GM18868 (cell line): ENCODE results near the gene CRYL1.

ENCODE experiments used
- ATAC-seq: cut with Tn5 transposase; IDR thresholded peaks from one replicate; pipeline ENCODE4 v1.9.1; 2021; ENCODE audit warnings: mild to moderate bottlenecking, moderate library complexity; ENCODE audit not compliant: unreplicated experiment

The CRYL1 gene

DNA sequence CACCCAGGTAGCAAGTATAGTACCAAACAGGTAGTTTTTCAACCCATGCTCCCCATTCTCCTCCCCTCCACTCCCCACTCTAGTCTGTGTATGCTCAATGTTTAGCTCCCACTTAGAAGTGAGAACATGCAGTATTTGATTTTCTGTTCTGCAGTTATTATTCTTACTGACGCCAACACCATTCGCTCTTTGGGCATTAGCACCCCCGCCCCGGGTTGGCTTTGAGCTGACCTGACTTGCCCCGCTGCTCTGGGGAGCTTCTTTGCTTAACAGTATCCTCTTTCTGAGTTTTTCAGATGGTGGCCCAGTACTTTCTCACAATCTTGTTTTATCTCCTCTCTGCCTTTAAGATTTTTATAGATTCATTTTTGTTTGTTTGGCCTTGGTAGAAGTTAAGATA, 138.7 kb downstream of the CRYL1 start:
- ATAC-seq: no peak

DNA sequence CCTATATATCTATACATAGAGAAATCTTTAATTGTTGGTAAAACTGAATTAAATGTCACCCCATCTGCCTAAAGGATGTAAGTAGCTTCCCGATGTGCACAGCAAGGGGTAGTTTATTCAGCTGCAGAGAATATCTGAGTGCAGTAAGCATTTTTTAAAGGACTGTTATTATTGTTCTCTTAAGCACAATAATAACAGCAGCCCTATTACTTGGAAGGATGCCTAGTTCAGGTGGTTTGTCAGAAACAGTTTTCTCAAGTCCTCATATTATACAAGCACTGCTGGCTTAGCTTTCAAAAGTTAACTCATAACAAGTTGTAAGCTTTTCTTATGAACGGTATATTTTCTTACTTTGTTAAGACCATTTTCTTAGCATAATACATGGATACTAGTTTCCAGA, 142.6 kb downstream of the CRYL1 start:
- no peak for ATAC-seq

DNA sequence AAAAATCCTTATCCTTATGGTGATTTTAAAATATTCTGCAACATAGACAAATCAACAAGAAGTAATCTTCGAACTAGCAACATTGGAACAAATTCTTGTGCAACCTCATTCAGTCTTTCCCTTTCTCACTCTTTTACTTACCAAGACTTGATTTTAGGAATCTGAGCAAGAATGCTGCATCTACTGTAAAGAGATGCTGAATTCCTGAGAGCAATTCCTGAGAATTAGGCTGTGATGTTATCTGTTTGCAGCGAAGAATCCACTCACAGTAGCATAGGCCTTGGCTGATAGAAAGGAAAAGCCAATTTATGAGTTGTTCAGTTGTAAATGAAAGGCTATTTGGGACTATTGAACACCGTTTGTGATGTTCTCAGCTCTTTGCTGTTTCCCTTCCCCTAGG, 144.3 kb downstream of the CRYL1 start:
- ATAC-seq: no peak

DNA sequence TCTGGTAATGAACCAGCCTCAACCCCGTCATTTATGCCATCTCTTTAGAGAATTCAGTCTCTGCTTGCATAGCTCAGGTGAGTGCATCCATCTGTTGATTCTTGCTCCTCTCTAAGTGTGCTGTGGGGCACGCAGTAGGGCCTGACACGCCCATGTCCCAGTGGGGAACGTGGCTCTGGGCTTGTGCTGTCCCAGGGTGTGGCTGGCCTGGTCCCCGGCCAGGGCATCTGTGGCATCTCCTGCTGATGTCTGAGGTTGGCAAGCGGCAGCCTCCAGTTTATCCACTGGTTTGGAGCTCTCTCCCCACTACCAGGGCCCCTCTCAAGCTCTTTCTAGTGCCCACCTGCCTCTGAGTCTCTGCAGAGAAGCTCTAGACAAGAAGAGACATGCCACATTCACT, 146.9 kb downstream of the CRYL1 start:
- no peak for ATAC-seq

DNA sequence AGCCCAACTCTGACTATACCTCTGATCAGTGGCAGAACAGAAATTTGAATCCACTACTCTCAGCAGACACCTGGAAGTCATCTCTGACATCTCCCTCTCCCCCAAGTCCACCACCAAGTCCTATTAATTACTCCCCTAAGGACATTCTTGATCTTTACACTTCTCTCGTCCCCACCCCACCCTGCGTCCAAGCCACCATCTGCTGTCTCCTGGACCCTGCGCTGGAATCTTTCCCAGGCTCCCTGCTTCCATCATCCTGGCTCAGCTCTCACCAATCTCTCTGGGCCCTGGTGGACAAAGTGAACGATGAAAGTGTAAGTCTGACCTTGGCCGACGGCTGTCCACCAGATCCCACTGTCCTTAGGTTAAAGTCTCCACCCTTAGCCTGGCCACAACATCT, 147.9 kb downstream of the CRYL1 start:
- ATAC-seq: no peak

DNA sequence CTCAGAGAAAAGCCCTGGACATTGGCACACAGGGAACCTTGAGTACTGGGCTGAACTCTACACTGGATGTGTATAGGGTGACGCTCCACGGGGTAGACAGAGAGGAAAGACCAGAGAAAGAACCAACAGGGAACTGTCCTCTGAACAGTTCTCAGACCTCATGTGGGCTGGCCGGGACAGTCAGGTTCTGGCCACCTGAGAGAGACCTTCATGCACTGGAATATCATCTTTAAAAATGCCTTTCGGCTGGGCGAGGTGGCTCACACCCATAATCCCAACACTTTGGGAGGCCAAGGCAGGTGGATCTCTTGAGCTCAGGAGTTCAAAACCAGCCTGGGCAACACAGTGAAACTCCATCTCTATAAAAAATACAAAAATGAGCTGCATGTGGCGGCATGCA, 149.8 kb downstream of the CRYL1 start:
- ATAC-seq: no peak

DNA sequence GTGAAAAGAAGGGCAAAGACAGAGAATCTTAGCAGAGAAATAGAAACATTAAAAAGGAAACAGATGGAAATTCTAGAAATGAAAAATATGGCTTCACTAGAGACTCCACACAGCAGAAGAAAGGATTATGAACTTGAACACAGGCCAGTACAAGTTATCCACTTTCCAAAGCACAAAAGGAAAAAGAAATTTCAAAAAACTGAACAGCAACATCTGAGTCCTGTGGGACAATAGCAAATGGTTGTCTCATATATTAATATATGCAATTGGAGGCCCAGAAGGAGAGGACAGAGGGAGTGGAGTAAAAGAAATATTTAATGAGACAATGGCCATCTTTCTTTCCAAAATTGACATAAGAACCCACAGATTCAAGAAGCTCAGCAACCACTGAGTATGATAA, 151.8 kb downstream of the CRYL1 start:
- ATAC-seq: no peak

DNA sequence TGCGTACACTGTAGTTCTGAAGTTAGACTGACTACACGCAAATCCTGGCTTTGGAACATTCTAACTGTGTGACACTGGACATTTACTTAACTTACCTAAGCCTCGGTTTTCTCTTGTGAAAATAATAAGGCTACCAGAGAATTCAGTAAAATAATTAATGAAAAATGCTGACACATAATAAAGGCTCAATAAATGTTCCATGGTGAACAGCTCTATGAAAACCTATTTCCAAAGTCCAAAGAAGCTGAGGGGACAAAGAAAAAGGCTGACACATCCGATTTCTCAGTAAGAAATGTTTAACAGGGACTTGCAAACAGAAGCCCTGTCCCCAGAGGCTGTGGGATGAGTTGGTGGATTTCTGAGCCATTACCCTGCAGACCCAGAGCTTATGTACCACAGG, 153.8 kb downstream of the CRYL1 start:
- no peak for ATAC-seq

DNA sequence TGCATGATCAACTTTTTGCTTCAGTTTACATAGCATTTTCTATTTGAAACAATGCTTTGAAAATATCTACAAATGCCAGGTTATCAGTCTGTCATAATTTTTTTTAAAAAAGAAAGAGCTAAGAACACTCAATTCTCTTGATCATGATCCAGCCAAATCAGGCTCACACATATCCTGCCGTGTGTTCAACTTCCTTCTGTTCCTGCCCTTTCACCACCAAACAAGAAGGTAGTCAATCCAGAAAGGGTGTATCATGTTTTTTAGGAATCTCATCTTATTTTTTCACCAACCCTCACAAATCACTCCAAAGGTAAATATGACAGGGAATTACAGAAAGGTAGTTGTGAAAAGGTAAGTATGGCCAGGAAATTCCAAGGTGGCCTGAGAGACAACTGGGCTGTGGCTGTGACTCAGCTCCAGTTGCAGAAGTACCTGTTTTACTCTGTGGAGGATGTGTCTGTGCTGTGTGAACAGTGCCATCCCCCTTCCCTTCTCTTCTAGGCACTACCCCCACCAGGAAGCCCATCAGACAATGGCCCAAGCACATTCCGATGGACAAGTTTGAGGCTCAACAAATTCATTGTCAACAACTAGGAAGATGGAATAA, 154.7 kb downstream of the CRYL1 start:
- ATAC-seq: peak; percentile 34

DNA sequence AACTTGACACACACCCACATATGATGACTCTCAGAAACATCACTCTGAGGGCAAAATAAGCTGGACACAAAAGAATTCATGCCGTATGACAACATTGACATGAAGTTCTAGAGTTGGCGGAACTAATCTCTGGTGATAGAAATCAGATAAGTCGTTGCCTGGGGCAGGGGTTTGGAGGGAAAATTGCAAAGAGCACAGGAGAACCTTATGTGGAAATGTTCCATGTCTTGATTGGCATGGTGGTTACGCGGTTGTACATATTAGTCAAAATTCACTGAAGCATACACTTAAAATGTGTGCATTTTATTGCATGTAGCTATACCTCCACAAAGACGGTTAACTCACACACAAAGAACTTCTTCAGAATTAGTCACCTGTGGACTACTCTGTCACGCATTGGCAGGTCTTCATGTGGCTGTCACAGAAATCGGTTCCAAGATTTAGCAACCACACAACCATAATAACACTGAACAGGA, 155.7 kb downstream of the CRYL1 start:
- peak; percentile 97 for ATAC-seq

DNA sequence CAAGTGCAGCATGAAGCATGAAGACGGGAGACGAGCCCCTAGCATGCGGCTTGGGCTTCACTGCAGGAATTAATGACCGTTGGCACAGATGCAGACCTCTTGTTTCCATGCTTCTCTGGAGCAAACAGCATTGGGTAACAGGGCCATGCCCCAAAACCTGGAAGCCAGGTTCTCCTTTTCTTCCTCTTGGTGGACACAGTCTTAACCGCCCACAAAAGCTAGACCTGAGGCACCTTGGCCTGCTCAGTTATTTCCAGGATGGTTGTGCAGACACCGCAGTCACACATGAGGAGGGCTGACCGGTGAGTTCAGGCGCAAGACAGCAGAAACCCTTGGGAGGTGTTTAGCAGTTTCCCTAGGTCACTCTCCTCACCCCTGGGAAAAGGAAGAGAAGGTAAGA, 159.6 kb downstream of the CRYL1 start:
- ATAC-seq: no peak

DNA sequence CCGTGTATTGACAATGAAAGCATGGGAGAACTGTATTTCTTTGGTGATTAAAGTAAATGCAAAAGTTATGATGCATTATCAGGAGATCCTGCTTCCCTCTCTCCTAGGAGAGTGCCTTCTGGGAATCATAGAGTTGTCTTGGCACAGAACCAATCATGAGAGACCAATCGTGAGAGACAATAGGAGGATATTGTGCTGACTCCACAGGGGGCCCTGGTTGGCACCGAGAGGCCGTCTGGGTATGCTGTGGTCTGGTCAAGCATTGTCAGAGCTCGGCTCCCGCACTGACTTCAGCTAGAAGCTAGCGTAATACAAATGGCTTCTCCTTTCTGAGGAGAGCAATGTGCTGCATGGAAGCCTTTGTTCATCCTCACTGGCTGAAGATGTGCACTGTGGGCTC, 162.1 kb downstream of the CRYL1 start:
- ATAC-seq: no peak

DNA sequence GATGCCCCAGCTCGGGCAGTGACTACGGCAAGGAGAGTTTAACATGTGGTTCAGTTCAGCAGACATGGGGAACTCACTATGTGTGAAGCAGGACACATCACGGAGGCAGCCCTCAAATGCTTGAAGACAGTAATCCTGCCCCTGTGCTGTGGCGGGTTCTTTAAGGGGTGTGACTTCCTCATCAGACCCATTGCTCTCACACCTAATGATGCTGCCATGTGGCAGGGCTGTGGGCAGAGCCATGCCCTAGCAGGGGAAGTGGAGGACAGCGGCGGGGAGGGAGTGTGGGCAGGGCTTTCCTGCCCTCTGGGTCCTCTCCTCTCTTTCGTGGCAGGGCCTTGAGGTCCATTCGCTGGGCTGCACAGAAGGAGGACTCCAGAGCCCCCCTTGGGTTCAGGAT, 162.5 kb downstream of the CRYL1 start:
- no peak for ATAC-seq

DNA sequence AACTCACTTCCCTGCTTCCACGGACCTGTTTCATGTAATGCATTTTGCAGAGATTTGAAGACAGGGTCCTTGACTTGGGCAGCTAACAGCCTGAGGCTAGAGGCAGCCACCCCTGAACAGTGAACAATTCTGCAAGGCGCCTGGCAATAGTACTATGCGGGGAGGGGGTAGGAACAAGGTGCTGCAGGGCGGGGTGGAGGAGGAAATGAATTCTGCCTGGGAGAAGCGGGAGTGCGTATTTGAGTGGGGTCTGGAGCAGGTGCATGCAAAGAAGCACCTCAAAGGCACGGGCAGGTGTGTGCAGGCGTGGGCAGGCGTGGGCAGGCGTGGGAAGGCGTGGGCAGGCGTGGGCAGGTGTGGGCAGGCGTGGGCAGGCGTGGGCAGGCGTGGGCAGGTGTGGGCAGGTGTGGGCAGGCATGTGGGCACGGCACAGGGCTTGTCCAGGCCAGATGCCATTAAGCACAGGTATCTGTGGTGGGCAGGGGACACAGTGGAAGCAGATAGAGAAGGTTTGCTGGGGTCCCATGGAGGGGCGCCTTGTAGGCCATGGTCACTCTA, 163.1 kb downstream of the CRYL1 start:
- ATAC-seq: no peak

DNA sequence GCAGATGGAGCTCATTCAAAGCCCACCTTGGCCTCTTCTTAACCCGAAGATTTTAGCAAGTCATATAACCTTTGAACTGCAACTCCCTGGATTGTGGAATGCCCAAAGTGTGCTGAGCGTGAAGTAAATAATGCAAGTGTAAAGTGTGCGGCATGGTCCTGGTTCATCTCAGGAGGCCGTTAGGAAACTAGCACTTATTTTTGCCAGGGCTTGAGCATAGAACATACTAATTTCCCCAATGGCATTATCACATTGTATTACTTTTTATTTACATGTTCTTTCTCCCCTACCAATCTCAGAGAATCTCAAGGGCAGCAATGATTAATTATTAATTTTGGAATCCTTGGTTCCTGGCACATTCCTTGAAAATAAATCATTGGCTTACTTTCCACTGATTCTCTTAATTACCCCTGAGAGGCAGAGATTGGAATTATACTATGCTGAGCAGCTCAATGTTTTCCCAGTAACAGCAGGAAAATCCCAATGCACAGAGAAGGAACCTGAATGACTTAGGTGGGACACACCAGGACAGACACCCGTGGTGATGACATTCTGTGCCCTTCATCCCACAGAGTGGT, 164.7 kb downstream of the CRYL1 start:
- no peak for ATAC-seq

DNA sequence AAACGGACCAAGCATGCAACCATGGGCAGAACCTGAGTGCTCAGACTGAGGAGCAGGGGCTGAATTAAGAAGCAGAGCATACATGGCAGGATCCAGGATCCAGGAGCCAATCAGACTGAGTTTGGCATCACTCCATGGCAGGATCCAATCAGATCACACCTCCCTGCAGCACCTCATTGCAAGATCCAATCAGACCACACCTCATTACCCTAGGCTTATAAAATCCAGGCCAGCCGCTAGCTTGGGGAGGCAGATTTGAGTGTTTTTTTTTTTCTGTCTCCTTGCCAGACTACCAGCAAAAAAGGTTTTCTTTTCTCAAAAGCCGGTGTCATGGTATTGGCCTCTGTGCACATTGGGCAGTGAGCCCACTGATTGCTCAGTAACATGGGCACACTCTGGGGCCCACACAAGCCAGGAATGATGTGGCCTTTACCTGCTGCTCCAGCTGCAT, 165.6 kb downstream of the CRYL1 start:
- no peak for ATAC-seq

DNA sequence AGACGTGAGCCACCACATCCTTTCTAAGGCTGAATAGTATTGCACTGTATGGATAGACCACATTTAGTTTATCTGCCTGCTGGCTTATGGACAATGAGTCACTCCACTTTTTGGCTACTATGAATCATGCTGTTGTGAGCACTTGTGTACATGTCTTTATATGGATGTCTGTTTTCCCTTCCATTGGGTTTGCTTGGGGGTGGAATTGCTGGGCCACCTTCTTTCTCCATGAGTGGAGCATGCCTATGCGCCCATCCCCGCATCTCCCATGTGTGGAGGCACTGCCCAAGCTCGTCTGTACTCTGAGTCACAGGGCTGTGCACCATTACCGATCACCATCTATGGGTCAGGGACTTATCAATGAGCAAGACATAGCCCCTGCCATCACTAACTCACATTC, 166.3 kb downstream of the CRYL1 start:
- no peak for ATAC-seq

DNA sequence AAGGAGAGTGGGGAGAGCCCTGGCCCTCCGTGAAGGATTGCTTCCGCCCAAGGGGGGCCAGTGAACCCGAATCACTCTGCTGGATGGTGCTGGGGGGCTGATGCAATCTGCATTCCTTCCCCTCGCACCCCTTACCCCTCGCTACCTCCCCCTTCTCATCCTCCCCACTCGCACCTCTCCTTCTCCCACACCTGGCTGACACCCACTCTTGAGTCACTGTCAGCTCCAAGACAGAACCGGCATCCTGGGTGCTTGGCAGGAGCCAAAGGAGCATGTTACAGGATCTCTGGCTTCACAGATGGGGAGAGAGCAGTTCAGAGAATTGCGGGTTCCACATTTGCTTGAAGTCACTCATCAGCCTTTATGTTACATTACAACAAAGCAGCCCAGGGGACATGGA, 167.6 kb downstream of the CRYL1 start:
- no peak for ATAC-seq

DNA sequence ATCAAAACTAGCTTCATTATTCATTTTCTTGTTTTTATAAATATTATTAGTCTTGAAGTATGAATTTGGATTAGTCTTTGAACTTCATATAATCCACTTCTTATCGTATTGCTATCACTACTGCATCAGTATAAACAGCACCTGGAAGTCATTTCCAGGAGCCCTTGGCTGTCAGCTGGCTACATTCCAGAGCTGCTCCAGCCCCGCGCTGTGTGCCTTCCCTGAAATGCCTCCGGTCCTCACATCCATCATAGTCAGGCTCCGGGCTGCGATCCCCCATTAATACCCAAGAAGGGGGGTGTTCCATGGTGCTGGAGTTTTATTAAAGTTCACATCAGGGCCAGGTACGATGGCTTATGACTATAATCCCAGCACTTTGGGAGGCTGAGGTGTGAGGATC, 169.2 kb downstream of the CRYL1 start:
- ATAC-seq: no peak

DNA sequence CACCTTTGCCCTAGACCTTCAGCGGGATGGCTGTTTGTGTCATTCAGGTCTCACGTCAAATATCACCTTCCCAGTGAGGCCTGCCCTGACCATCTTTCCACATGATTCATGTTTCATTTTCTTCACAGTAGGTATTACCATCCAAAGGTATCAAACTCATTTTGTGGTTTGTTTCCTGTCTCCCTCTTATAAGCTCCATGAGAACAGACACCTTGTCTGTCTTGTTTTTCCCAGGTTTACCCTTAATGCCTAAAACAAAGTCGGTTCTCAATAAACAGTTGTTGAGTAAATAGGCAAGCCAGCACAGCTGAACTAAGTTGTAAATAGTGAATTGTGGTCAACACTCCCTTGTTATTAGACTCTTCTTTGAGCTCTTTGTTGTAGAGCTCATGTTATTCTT, 170.9 kb downstream of the CRYL1 start:
- ATAC-seq: no peak

DNA sequence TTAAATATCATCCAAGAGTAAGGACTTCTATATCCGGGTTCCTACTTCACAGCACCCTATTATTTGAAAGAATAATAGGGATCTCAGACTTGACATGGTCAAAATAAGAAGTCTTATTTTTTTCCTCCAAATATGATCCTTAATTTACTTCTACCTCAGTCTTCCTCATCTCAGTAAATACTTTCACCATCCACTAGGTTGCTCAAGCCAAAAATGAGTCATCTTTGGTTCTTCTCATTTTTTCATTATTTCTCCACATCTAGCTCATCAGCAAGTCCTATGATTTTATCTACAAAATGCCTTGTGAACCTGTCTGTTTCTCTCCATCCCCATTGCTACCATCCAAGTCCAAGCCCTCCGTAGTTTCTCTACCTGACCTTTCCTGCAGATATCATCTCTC, 171.7 kb downstream of the CRYL1 start:
- ATAC-seq: no peak
